BJ (cell line): Measurements from ENCODE around the gene DCP2. TPM values are rescaled to one million over a fixed set of nuclear protein-coding genes. Genes with fewer than 3 reads are reported as not detected.

Experiments used
- CTCF ChIA-PET: fragments of 350-600 bp; formaldehyde crosslinking; extraction: SDS; loops from one replicate; lab custom pipeline; 2021; ENCODE audit warnings: antibody characterized with exemption, inconsistent platforms; lab: Yijun Ruan, JAX
- POLR2A ChIA-PET: fragments of 300-600 bp; sonication (Branson Sonifier 250); formaldehyde crosslinking; extraction: SDS; loops from one replicate; lab custom pipeline; 2021; ENCODE audit warnings: antibody characterized with exemption; lab: Charles Lee
- DNase-seq: peaks from one replicate; pipeline ENCODE4 v3.0.0-alpha.2; 2011; ENCODE audit warnings: low read depth
- H3K27me3 ChIP-seq: 2 replicates; pipeline ENCODE4 v1.6.0; 2011; ENCODE audit warnings: low read length; ENCODE audit not compliant: control insufficient read depth, insufficient read depth
- H3K36me3 ChIP-seq: 2 replicates; pipeline ENCODE4 v1.5.1; 2011; ENCODE audit warnings: low read length; ENCODE audit not compliant: control insufficient read depth, insufficient read depth
- H3K4me3 ChIP-seq: 2 replicates; pipeline ENCODE4 v1.5.1; 2011; ENCODE audit warnings: low read depth, mild to moderate bottlenecking, control low read depth, low read length
- polyA plus RNA-seq: library from polyadenylated mRNA; depleted of rRNA; stranded (reverse); fragments of >200 nt; gene quantifications from 2 replicates; pipeline ENCODE4 v1.2.3, GENCODE V29; 2011
- TF ChIP-seq, protein P1 (sequence below): IDR thresholded peaks from 2 replicates; pipeline ENCODE4 v1.5.1; 2011; ENCODE audit warnings: low read depth, mild to moderate bottlenecking, control low read depth, inconsistent platforms, low read length, moderate library complexity; ENCODE audit not compliant: insufficient read depth

Gene DCP2
- polyA plus RNA-seq, 1 experiment = 6.4 TPM

GRCh38 chr5:112998296-112998695, 21.7 kb downstream of the DCP2 start:
- TF ChIP-seq, protein P1, sequence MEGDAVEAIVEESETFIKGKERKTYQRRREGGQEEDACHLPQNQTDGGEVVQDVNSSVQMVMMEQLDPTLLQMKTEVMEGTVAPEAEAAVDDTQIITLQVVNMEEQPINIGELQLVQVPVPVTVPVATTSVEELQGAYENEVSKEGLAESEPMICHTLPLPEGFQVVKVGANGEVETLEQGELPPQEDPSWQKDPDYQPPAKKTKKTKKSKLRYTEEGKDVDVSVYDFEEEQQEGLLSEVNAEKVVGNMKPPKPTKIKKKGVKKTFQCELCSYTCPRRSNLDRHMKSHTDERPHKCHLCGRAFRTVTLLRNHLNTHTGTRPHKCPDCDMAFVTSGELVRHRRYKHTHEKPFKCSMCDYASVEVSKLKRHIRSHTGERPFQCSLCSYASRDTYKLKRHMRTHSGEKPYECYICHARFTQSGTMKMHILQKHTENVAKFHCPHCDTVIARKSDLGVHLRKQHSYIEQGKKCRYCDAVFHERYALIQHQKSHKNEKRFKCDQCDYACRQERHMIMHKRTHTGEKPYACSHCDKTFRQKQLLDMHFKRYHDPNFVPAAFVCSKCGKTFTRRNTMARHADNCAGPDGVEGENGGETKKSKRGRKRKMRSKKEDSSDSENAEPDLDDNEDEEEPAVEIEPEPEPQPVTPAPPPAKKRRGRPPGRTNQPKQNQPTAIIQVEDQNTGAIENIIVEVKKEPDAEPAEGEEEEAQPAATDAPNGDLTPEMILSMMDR = no peak
- Histone ChIP-seq H3K36me3 (peaks cover 3% of the 10 kb centered on the region), H3K4me3 (no peak overlapping the region), H3K27me3 (no peaks in the 10 kb centered on the region)
- CTCF ChIA-PET = interaction anchor here (3.7 kb wide), 1 partner anchor 332 kb away, joined by 34 read pairs; no protein-coding TSS in a partner anchor
- DNase-seq = no peak
- POLR2A ChIA-PET = no interaction called here

- H3K36me3 ChIP-seq = peaks cover 1% of the 10 kb centered on the region
- CTCF ChIA-PET = no interaction called here
Measured at GRCh38 chr5:113000466-113000865, 23.9 kb downstream of the DCP2 start.

GRCh38 chr5:113002423-113002822, 25.8 kb downstream of the DCP2 start:
- TF ChIP-seq, protein P1 = no peak
- Histone ChIP-seq H3K27me3 (no peaks in the 10 kb centered on the region), H3K4me3 (no peak overlapping the region), H3K36me3 (peaks cover 1% of the 10 kb centered on the region)
- ChIA-PET CTCF (interaction anchor here (0.6 to 1.5 kb wide), 3 partner anchors 11 to 536 kb away, joined by 3 to 4 read pairs (median 3); no protein-coding TSS in a partner anchor), POLR2A (no interaction called here)
- DNase-seq = no peak

More at GRCh38 chr5:113000466-113000865, 23.9 kb downstream of the DCP2 start:
- TF ChIP-seq, protein P1 = no peak
- H3K4me3 ChIP-seq = no peak overlapping the region
- DNase-seq = no peak
- no peaks in the 10 kb centered on the region for H3K27me3 ChIP-seq
- POLR2A ChIA-PET = no interaction called here

DNA sequence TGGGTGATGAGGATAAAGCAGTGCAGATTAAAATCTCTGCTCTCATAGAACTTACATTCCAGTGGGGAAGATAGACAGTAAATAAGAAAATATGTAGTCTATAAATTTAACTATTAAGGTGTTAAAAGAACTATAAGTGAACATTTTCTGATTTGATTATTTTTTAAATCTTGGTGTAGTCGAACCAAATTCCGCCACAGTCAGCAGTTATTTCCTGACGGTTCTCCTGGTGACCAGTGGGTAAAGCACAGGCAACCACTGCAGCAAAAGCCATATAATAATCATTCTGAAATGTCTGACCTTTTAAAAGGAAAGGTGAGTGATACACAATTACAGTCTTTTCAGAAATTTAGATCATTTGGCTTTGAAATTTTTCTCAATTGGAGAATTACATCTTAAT, 27.2 kb downstream of the DCP2 start:
- Histone ChIP-seq H3K4me3 (no peak overlapping the region), H3K36me3 (peaks cover 1% of the 10 kb centered on the region), H3K27me3 (no peaks in the 10 kb centered on the region)
- CTCF ChIA-PET = interaction anchor here (1.5 kb wide), 1 partner anchor 9 kb away, joined by 4 read pairs; no protein-coding TSS in a partner anchor
- DNase-seq = no peak
- POLR2A ChIA-PET = no interaction called here
- TF ChIP-seq, protein P1 = no peak

DNA sequence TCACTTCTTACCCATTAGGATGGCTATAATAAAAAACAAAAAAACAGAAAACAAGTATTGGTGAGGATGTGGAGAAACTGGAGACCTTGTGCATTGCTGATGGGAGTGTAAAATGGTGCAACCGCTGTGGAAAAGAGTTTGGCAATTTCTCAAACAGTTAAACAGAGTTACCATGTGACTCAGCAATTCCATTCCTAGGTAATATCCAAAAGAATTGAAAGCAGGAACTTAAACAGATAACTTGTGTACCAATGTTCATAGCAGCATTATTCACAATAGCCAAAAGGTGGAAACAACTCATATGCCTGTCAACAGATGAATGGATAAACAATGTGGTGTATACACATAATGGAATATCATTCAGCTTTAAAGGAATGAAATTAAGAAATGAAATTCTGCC, 28.9 kb downstream of the DCP2 start:
- DNase-seq = no peak
- ChIA-PET CTCF (no interaction called here), POLR2A (no interaction called here)
- TF ChIP-seq, protein P1 = no peak
- H3K4me3 ChIP-seq = no peak overlapping the region
- H3K27me3 ChIP-seq = no peaks in the 10 kb centered on the region
- peaks cover 1% of the 10 kb centered on the region; the same call in 1 of the 2 replicates for H3K36me3 ChIP-seq
